GM18520 (cell line): Measurements from ENCODE around the gene TMEM269.

Source experiments
- ATAC-seq: cut with Tn5 transposase; IDR thresholded peaks from one replicate; pipeline ENCODE4 v1.9.1; 2021; ENCODE audit not compliant: unreplicated experiment

Gene TMEM269

GRCh38 chr1:42847111-42847595 is 62.4 kb downstream of the TMEM269 start:
- ATAC-seq: no peak

- no peak for ATAC-seq
Measured at GRCh38 chr1:42847721-42848460, 63.1 kb downstream of the TMEM269 start.

GRCh38 chr1:42848823-42849537 is 64.2 kb downstream of the TMEM269 start:
- ATAC-seq: no peak

- no peak for ATAC-seq
Measured at GRCh38 chr1:42849944-42850343, 65.2 kb downstream of the TMEM269 start.
